Stimulated activated CD4-positive, alpha-beta T cell treated with anti-CD3 and anti-CD28 coated beads, Interleukin-1b, Interleukin-23, amount 100 ng/mL, for 1 hour (primary cell): Measurements from ENCODE around the gene EVPLL.
A peak's percentile ranks its signal among the peaks of the same experiment; 100 is the strongest.
"Not testable (repeated sequence)": the region's sequence is repeated elsewhere in the genome, so short reads cannot be mapped to it uniquely, and the experiment has no call there.

Experiments
- DNase-seq, 2 donors: peaks; one replicate each; pipeline ENCODE4 v3.0.0-alpha.2; 2020; ENCODE audit warnings: low read depth in 2 of 2

Gene EVPLL

GRCh38 chr17:18379246-18380146 is 1.9 kb downstream of the EVPLL start:
- no peak for DNase-seq

GRCh38 chr17:18380471-18381157 is 3.0 kb downstream of the EVPLL start:
- DNase-seq, result no peak

- no peak for DNase-seq
Observed at GRCh38 chr17:18381158-18381952, 3.8 kb downstream of the EVPLL start.

GRCh38 chr17:18381953-18382245 is 4.3 kb downstream of the EVPLL start:
- no peak for DNase-seq

- DNase-seq, result no peak
Observed at GRCh38 chr17:18382441-18383078, 5.0 kb downstream of the EVPLL start.

- DNase-seq, result not testable (repeated sequence)
Observed at GRCh38 chr17:18383079-18383481, 5.5 kb downstream of the EVPLL start.

GRCh38 chr17:18384271-18384670 is 6.7 kb downstream of the EVPLL start:
- not testable (repeated sequence) for DNase-seq

GRCh38 chr17:18387583-18387982 is 10.0 kb downstream of the EVPLL start:
- DNase-seq, result not testable (repeated sequence)

- not testable (repeated sequence) for DNase-seq
Observed at GRCh38 chr17:18388266-18388665, 10.7 kb downstream of the EVPLL start.

GRCh38 chr17:18388728-18389127 is 11.2 kb downstream of the EVPLL start:
- DNase-seq, result not testable (repeated sequence)

- DNase-seq, result not testable (repeated sequence)
Observed at GRCh38 chr17:18401872-18402590, 24.5 kb downstream of the EVPLL start.

GRCh38 chr17:18403166-18403565 is 25.6 kb downstream of the EVPLL start:
- not testable (repeated sequence) for DNase-seq

- DNase-seq, result not testable (repeated sequence)
Observed at GRCh38 chr17:18403604-18404003, 26.0 kb downstream of the EVPLL start.

GRCh38 chr17:18408906-18409305 is 31.3 kb downstream of the EVPLL start:
- not testable (repeated sequence) for DNase-seq

- not testable (repeated sequence) for DNase-seq
Observed at GRCh38 chr17:18409321-18409720, 31.7 kb downstream of the EVPLL start.

- not testable (repeated sequence) for DNase-seq
Observed at GRCh38 chr17:18410736-18411135, 33.2 kb downstream of the EVPLL start.

GRCh38 chr17:18411377-18411864 is 33.8 kb downstream of the EVPLL start:
- DNase-seq, result peak in 1 of 2 donors; percentile 4

- not testable (repeated sequence) for DNase-seq
Observed at GRCh38 chr17:18412001-18412538, 34.5 kb downstream of the EVPLL start.

GRCh38 chr17:18421521-18421920 is 43.9 kb downstream of the EVPLL start:
- DNase-seq, result not testable (repeated sequence)

GRCh38 chr17:18422464-18422863 is 44.9 kb downstream of the EVPLL start:
- DNase-seq, result not testable (repeated sequence)
